ENCODE results near the gene PDZRN3. TPM values are rescaled to one million over a fixed set of nuclear protein-coding genes. Genes with fewer than 3 reads are reported as not detected.
"Not testable (repeated sequence)": the region's sequence is repeated elsewhere in the genome, so short reads cannot be mapped to it uniquely, and the experiment has no call there.

The PDZRN3 gene
- total and polyA plus RNA-seq, 7 donors, result 2.5 to 39.3 (median 16.0) TPM

DNA sequence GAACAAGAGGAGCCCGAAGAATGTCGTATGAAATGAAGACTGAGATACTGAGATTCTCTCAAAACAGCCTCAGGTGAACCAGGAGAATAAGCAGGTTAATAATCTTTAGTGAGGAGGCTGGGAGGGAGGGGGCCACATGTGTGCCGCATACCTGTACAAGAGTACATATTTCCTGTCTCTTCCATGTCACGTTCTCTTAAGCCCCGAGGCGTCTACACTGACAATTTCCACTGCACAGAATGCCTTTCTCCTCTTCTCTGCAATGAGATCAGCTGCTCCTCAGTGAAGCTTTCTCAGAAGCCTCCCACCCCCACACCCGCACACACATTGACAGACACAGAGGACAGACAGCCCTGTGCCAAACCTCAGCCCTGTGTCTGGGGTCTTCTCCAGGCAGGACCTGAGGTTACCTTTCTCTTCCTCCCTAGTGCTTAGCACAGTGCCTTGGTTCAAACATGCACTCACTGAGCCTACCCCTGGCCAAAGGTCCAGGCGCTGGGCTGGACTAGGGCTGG is 55.4 kb downstream of the PDZRN3 start:
- Histone ChIP-seq H3K4me1 (peaks cover 46% of the 10 kb centered on the region), H3K27me3 (ENCODE audit: insufficient read depth in 3 of 3, low read length in 2 of 3) (no peaks in the 10 kb centered on the region), H3K27ac (peak overlapping the region; percentile 80), H3K36me3 (ENCODE audit: insufficient read depth in 1 of 2, low read depth in 1 of 2) (no peaks in the 10 kb centered on the region), H3K9me3 (no peaks in the 10 kb centered on the region), H3K4me3 (no peak overlapping the region)
- intact Hi-C loops (cut with DNase I), result loop anchor here in 1 of 2 donors (5.0 kb wide), 1 partner anchor 53 kb away; the partner anchor contains the start of gene PDZRN3
- DNase-seq (no peak), ATAC-seq (peak in 2 of 4 donors; percentile 11 to 16)
- 61 to 78% (median 61%) methylated on average over 8 of the region's 8 CpGs for WGBS, 3 donors
- TF ChIP-seq, protein P1, sequence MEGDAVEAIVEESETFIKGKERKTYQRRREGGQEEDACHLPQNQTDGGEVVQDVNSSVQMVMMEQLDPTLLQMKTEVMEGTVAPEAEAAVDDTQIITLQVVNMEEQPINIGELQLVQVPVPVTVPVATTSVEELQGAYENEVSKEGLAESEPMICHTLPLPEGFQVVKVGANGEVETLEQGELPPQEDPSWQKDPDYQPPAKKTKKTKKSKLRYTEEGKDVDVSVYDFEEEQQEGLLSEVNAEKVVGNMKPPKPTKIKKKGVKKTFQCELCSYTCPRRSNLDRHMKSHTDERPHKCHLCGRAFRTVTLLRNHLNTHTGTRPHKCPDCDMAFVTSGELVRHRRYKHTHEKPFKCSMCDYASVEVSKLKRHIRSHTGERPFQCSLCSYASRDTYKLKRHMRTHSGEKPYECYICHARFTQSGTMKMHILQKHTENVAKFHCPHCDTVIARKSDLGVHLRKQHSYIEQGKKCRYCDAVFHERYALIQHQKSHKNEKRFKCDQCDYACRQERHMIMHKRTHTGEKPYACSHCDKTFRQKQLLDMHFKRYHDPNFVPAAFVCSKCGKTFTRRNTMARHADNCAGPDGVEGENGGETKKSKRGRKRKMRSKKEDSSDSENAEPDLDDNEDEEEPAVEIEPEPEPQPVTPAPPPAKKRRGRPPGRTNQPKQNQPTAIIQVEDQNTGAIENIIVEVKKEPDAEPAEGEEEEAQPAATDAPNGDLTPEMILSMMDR (IDR thresholded peaks at IDR 0.05), result no peak

DNA sequence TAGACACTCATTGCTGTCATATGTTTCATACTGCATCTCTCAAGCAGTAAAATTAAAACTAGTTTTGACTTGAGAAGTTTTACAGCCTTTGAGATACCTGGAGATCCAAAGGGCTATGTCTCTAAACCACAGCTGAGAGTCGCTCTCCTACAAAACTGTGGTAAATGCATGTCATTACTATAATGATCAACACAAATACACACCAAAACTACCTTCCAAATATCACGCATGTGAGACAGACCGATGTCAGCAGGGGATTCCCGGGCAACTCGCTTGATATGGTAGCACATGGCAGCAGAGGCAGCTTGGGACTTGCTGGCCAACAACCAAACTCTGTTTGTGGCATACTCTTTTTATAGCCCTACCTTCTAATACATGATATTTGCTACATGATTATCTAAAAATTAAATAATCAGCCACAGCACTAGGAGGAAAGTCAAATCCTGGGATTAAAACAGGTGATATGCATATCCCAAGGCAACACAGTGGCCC is 56.3 kb downstream of the PDZRN3 start:
- peak in 3 of 4 donors; percentile 43 to 72 (median 59) for ATAC-seq
- Histone ChIP-seq H3K4me1 (peaks cover 50% of the 10 kb centered on the region), H3K27ac (peak overlapping the region; percentile 80), H3K9me3 (no peaks in the 10 kb centered on the region), H3K27me3 (ENCODE audit: insufficient read depth in 3 of 3, low read length in 2 of 3) (no peaks in the 10 kb centered on the region), H3K36me3 (ENCODE audit: insufficient read depth in 1 of 2, low read depth in 1 of 2) (no peaks in the 10 kb centered on the region), H3K4me3 (peak overlapping the region; percentile 26)
- intact Hi-C loops (cut with DNase I), result loop anchor here in 1 of 2 donors (5.0 kb wide), 1 partner anchor 54 kb away; the partner anchor contains the start of gene PDZRN3
- TF ChIP-seq, protein P1 (IDR thresholded peaks at IDR 0.05), result no peak
- 31 to 42% (median 36%) methylated on average over 5 of the region's 5 CpGs for WGBS, 3 donors
- peak in 1 of 2 donors; percentile 55 for DNase-seq

DNA sequence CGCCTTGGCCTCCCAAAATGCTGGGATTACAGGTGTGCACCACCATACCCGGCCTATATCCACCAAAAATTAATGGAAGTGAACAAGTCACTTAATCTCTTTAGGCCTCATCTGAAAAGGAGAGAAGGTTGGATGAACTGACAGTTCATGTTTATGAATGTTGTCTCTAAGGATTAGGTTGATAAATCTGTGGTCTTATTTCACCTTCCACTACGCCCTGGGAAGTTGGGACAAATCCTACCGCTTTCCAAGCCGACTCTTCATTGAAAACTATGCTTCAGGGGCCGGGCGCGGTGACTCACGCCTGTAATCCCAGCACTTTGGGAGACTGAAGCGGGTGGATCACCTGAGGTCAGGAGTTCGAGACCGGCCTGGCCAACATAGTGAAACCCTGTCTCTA is 59.4 kb downstream of the PDZRN3 start:
- intact Hi-C loops (cut with DNase I), result loop anchor here in 1 of 2 donors (5.0 kb wide), 1 partner anchor 57 kb away; the partner anchor contains the start of gene PDZRN3
- not testable (repeated sequence) for ATAC-seq; H3K27ac ChIP-seq; H3K36me3 ChIP-seq (ENCODE audit: insufficient read depth in 1 of 2, low read depth in 1 of 2); H3K27me3 ChIP-seq (ENCODE audit: insufficient read depth in 3 of 3, low read length in 2 of 3); DNase-seq; H3K9me3 ChIP-seq; H3K4me3 ChIP-seq
- peaks cover 36% of the 10 kb centered on the region for H3K4me1 ChIP-seq
- 93 to 97% (median 94%) methylated on average over 12 of the region's 12 CpGs for WGBS, 3 donors

DNA sequence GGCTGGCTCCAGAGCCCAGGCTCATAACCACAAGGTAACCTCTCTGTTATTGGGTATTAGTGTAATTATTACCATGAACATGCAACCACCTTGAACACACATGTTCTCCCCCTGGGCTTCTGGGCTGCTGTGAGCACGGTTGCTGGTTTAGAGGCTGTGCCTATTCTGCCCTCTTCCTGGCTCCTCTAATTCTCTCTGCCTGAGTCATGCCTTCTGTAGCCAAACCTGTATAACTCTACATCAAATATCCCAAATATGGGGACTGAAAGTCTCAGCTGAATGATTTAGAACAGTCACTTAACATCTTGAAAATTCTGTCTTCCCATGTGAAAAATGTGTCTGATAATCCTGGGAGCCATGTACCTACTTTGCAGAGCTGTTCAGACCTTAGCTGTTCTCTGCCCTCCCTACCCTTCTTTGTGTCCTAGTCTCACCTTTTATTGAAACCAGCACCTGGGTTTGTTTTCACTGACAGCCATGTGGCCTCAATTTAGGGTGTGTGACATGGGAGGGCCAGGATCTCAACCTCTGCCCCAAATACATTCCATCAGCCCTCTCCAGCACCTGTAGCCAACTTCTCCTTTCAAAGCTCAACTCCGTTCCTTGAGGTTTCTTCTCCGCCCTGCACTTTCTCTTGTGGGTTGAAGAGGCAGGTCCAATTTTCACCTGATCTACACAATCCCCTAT is 60.7 kb downstream of the PDZRN3 start:
- Histone ChIP-seq H3K9me3 (no peaks in the 10 kb centered on the region), H3K27ac (no peak overlapping the region), H3K4me3 (no peak overlapping the region), H3K36me3 (ENCODE audit: insufficient read depth in 1 of 2, low read depth in 1 of 2) (no peaks in the 10 kb centered on the region), H3K27me3 (ENCODE audit: insufficient read depth in 3 of 3, low read length in 2 of 3) (no peaks in the 10 kb centered on the region), H3K4me1 (peaks cover 38% of the 10 kb centered on the region)
- 61 to 68% (median 61%) methylated on average over 3 of the region's 3 CpGs for WGBS, 3 donors
- ATAC-seq (no peak), DNase-seq (no peak)
- TF ChIP-seq, protein P1 (IDR thresholded peaks at IDR 0.05), result no peak
- intact Hi-C loops (cut with DNase I), result loop anchor here in 1 of 2 donors (5.0 kb wide), 1 partner anchor 52 kb away; no protein-coding TSS in a partner anchor

GRCh38 chr3:73561494-73561893 is 63.2 kb downstream of the PDZRN3 start:
- ATAC-seq (no peak), DNase-seq (no peak)
- TF ChIP-seq, protein P1 (IDR thresholded peaks at IDR 0.05), result no peak
- intact Hi-C loops (cut with DNase I), result loop anchor here in 1 of 2 donors (5.0 kb wide), 1 partner anchor 49 kb away; no protein-coding TSS in a partner anchor
- no peak overlapping the region for H3K4me3 ChIP-seq
- no peak overlapping the region for H3K27ac ChIP-seq
- no peaks in the 10 kb centered on the region for H3K9me3 ChIP-seq
- peaks cover 46% of the 10 kb centered on the region for H3K4me1 ChIP-seq
- H3K36me3 ChIP-seq (ENCODE audit: insufficient read depth in 1 of 2, low read depth in 1 of 2), result no peaks in the 10 kb centered on the region
- WGBS, 3 donors, result 70 to 75% (median 75%) methylated on average over 10 of the region's 10 CpGs
- H3K27me3 ChIP-seq (ENCODE audit: insufficient read depth in 3 of 3, low read length in 2 of 3), result no peaks in the 10 kb centered on the region

All from psoas muscle (tissue), 8 donors.